Effector memory CD4-positive, alpha-beta T cell (primary cell): ENCODE results near the gene PTPRN2.

Source experiments
- DNase-seq, 3 donors: peaks; one replicate each; pipeline ENCODE4 v3.0.0-alpha.2; 2020
- H3K27ac ChIP-seq: 2 replicates; pipeline ENCODE4 v1.7.0; 2013; ENCODE audit warnings: mild to moderate bottlenecking, low read length, moderate library complexity; ENCODE audit not compliant: insufficient read depth, poor library complexity, severe bottlenecking
- H3K27me3 ChIP-seq: replicated peaks from 2 replicates; pipeline ENCODE4 v1.7.0; 2013; ENCODE audit warnings: mild to moderate bottlenecking, low read length; ENCODE audit not compliant: insufficient read depth, control insufficient read depth, poor library complexity, severe bottlenecking
- H3K36me3 ChIP-seq: 2 replicates; pipeline ENCODE4 v1.7.0; 2013; ENCODE audit warnings: mild to moderate bottlenecking, low read length, moderate library complexity; ENCODE audit not compliant: control insufficient read depth, insufficient read depth
- H3K4me1 ChIP-seq: 2 replicates; pipeline ENCODE4 v1.7.0; 2013; ENCODE audit warnings: low read length, mild to moderate bottlenecking; ENCODE audit not compliant: control insufficient read depth, insufficient read depth, poor library complexity, severe bottlenecking
- H3K4me3 ChIP-seq: 2 replicates; pipeline ENCODE4 v1.7.0; 2013; ENCODE audit warnings: low read length, low read depth, mild to moderate bottlenecking; ENCODE audit not compliant: insufficient read depth, poor library complexity, severe bottlenecking
- H3K9me3 ChIP-seq: 2 replicates; pipeline ENCODE4 v1.7.0; 2013; ENCODE audit warnings: mild to moderate bottlenecking, low read length, moderate library complexity; ENCODE audit not compliant: control insufficient read depth

The PTPRN2 gene

GRCh38 chr7:158322616-158323530 is 264.8 kb downstream of the PTPRN2 start:
- DNase-seq, result no peak
- no peaks in the 10 kb centered on the region for H3K27me3 ChIP-seq
- no peaks in the 10 kb centered on the region for H3K4me1 ChIP-seq
- H3K27ac ChIP-seq, result no peak overlapping the region
- no peaks in the 10 kb centered on the region for H3K9me3 ChIP-seq
- H3K4me3 ChIP-seq, result no peak overlapping the region
- no peaks in the 10 kb centered on the region for H3K36me3 ChIP-seq

- H3K27ac ChIP-seq, result no peak overlapping the region
- no peak overlapping the region for H3K4me3 ChIP-seq
- H3K36me3 ChIP-seq, result no peaks in the 10 kb centered on the region
- no peaks in the 10 kb centered on the region for H3K9me3 ChIP-seq
- no peaks in the 10 kb centered on the region for H3K4me1 ChIP-seq
- no peak for DNase-seq
- no peaks in the 10 kb centered on the region for H3K27me3 ChIP-seq
These were observed 265.5 kb downstream of the PTPRN2 start for GRCh38 chr7:158321936-158322615.

GRCh38 chr7:158321056-158321700 is 266.4 kb downstream of the PTPRN2 start:
- H3K27me3 ChIP-seq, result no peaks in the 10 kb centered on the region
- no peaks in the 10 kb centered on the region for H3K9me3 ChIP-seq
- H3K36me3 ChIP-seq, result no peaks in the 10 kb centered on the region
- no peak overlapping the region for H3K27ac ChIP-seq
- no peak for DNase-seq
- H3K4me3 ChIP-seq, result no peak overlapping the region
- no peaks in the 10 kb centered on the region for H3K4me1 ChIP-seq

GRCh38 chr7:158320328-158320727 is 267.3 kb downstream of the PTPRN2 start:
- H3K27me3 ChIP-seq, result no peaks in the 10 kb centered on the region
- H3K36me3 ChIP-seq, result no peaks in the 10 kb centered on the region
- no peaks in the 10 kb centered on the region for H3K4me1 ChIP-seq
- H3K4me3 ChIP-seq, result no peak overlapping the region
- no peak overlapping the region for H3K27ac ChIP-seq
- no peaks in the 10 kb centered on the region for H3K9me3 ChIP-seq
- DNase-seq, result no peak

GRCh38 chr7:158318511-158318913 is 269.1 kb downstream of the PTPRN2 start:
- Histone ChIP-seq H3K36me3 (no peaks in the 10 kb centered on the region), H3K4me3 (no peak overlapping the region), H3K4me1 (no peaks in the 10 kb centered on the region), H3K27me3 (no peaks in the 10 kb centered on the region), H3K27ac (no peak overlapping the region), H3K9me3 (no peaks in the 10 kb centered on the region)
- DNase-seq, result no peak

GRCh38 chr7:158317238-158318205 is 270.1 kb downstream of the PTPRN2 start:
- H3K9me3 ChIP-seq, result no peaks in the 10 kb centered on the region
- no peak overlapping the region for H3K27ac ChIP-seq
- no peak for DNase-seq
- no peaks in the 10 kb centered on the region for H3K36me3 ChIP-seq
- no peaks in the 10 kb centered on the region for H3K4me1 ChIP-seq
- H3K27me3 ChIP-seq, result no peaks in the 10 kb centered on the region
- no peak overlapping the region for H3K4me3 ChIP-seq

- H3K4me3 ChIP-seq, result no peak overlapping the region
- H3K27me3 ChIP-seq, result no peaks in the 10 kb centered on the region
- no peak for DNase-seq
- H3K36me3 ChIP-seq, result no peaks in the 10 kb centered on the region
- no peak overlapping the region for H3K27ac ChIP-seq
- H3K4me1 ChIP-seq, result no peaks in the 10 kb centered on the region
- H3K9me3 ChIP-seq, result no peaks in the 10 kb centered on the region
These were observed 271.1 kb downstream of the PTPRN2 start for GRCh38 chr7:158316466-158317031.

GRCh38 chr7:158315881-158316280 is 271.7 kb downstream of the PTPRN2 start:
- H3K36me3 ChIP-seq, result no peaks in the 10 kb centered on the region
- no peak for DNase-seq
- H3K27me3 ChIP-seq, result no peaks in the 10 kb centered on the region
- H3K4me3 ChIP-seq, result no peak overlapping the region
- no peak overlapping the region for H3K27ac ChIP-seq
- H3K9me3 ChIP-seq, result no peaks in the 10 kb centered on the region
- H3K4me1 ChIP-seq, result no peaks in the 10 kb centered on the region

- DNase-seq, result no peak
- H3K27me3 ChIP-seq, result no peaks in the 10 kb centered on the region
- no peaks in the 10 kb centered on the region for H3K9me3 ChIP-seq
These were observed 272.3 kb downstream of the PTPRN2 start for GRCh38 chr7:158315326-158315725.

More at GRCh38 chr7:158315326-158315725, 272.3 kb downstream of the PTPRN2 start:
- no peak overlapping the region for H3K4me3 ChIP-seq
- H3K36me3 ChIP-seq, result no peaks in the 10 kb centered on the region
- H3K27ac ChIP-seq, result no peak overlapping the region
- H3K4me1 ChIP-seq, result no peaks in the 10 kb centered on the region
